Activated naive CD8-positive, alpha-beta T cell treated with anti-CD3 and anti-CD28 coated beads, Interleukin-2, amount 50 U/mL, for 16 hours (primary cell): ENCODE measurements around the gene ZFYVE21.

ENCODE experiments used
- DNase-seq: peaks from one replicate; pipeline ENCODE4 v3.0.0-alpha.2; 2020; ENCODE audit warnings: low read depth, low spot score

The ZFYVE21 gene

GRCh38 chr14:103705504-103706284 is 9.9 kb upstream of the ZFYVE21 start:
- no peak for DNase-seq

- DNase-seq, result no peak
Observed at GRCh38 chr14:103706551-103707328, 8.9 kb upstream of the ZFYVE21 start.

GRCh38 chr14:103707329-103708263 is 8.0 kb upstream of the ZFYVE21 start:
- DNase-seq, result no peak

GRCh38 chr14:103708750-103709187 is 6.8 kb upstream of the ZFYVE21 start:
- DNase-seq, result no peak

- no peak for DNase-seq
Observed at GRCh38 chr14:103709814-103710213, 5.8 kb upstream of the ZFYVE21 start.

GRCh38 chr14:103710771-103711377 is 4.7 kb upstream of the ZFYVE21 start:
- DNase-seq, result no peak

- no peak for DNase-seq
Observed at GRCh38 chr14:103711516-103712431, 3.8 kb upstream of the ZFYVE21 start.

GRCh38 chr14:103712633-103713247 is 2.9 kb upstream of the ZFYVE21 start:
- no peak for DNase-seq

- no peak for DNase-seq
Observed at GRCh38 chr14:103713304-103714062, 2.1 kb upstream of the ZFYVE21 start.

- DNase-seq, result no peak
Observed at GRCh38 chr14:103714063-103714724, 1.4 kb upstream of the ZFYVE21 start.

GRCh38 chr14:103716091-103716801 is 636 bp downstream of the ZFYVE21 start:
- DNase-seq, result no peak

GRCh38 chr14:103716899-103717411 is 1.3 kb downstream of the ZFYVE21 start:
- no peak for DNase-seq

GRCh38 chr14:103718572-103718971 is 3.0 kb downstream of the ZFYVE21 start:
- DNase-seq, result no peak

- DNase-seq, result no peak
Observed at GRCh38 chr14:103719751-103720150, 4.1 kb downstream of the ZFYVE21 start.

GRCh38 chr14:103721334-103722120 is 5.9 kb downstream of the ZFYVE21 start:
- DNase-seq, result no peak

GRCh38 chr14:103723748-103724081 is 8.1 kb downstream of the ZFYVE21 start:
- no peak for DNase-seq

GRCh38 chr14:103724116-103724515 is 8.5 kb downstream of the ZFYVE21 start:
- DNase-seq, result no peak
